ENCODE results near the gene ZNF655. TPM values are rescaled to one million over a fixed set of nuclear protein-coding genes. Genes with fewer than 3 reads are reported as not detected.

Gene ZNF655
- total RNA-seq, 1 donor from 2014 or later: 62.8 TPM

GRCh38 chr7:99535667-99536066, 22.8 kb upstream of the ZNF655 start:
- Mint-ChIP-seq H3K27me3 (ENCODE audit: unreplicated experiment) (no peaks in the 10 kb centered on the region), H3K4me1 (ENCODE audit: unreplicated experiment) (no peaks in the 10 kb centered on the region), H3K4me3 (ENCODE audit: unreplicated experiment) (no peak overlapping the region), H3K9me3 (ENCODE audit: unreplicated experiment) (peaks cover 44% of the 10 kb centered on the region), H3K36me3 (ENCODE audit: unreplicated experiment) (peaks cover 35% of the 10 kb centered on the region), H3K27ac (ENCODE audit: unreplicated experiment) (no peak overlapping the region)
- DNase-seq (ENCODE audit: extremely low spot score, unreplicated experiment): no peak
- TF ChIP-seq CTCF (IDR thresholded peaks at IDR 0.05): no peak

GRCh38 chr7:99539213-99539811, 19.1 kb upstream of the ZNF655 start:
- Mint-ChIP-seq H3K27me3 (ENCODE audit: unreplicated experiment) (no peaks in the 10 kb centered on the region), H3K9me3 (ENCODE audit: unreplicated experiment) (peaks cover 28% of the 10 kb centered on the region), H3K27ac (ENCODE audit: unreplicated experiment) (no peak overlapping the region), H3K4me3 (ENCODE audit: unreplicated experiment) (no peak overlapping the region), H3K4me1 (ENCODE audit: unreplicated experiment) (no peaks in the 10 kb centered on the region), H3K36me3 (ENCODE audit: unreplicated experiment) (peaks cover 18% of the 10 kb centered on the region)
- TF ChIP-seq CTCF (IDR thresholded peaks at IDR 0.05): no peak
- no peak for DNase-seq (ENCODE audit: extremely low spot score, unreplicated experiment)

- peaks cover 28% of the 10 kb centered on the region for H3K9me3 Mint-ChIP-seq (ENCODE audit: unreplicated experiment)
- no peaks in the 10 kb centered on the region for H3K27me3 Mint-ChIP-seq (ENCODE audit: unreplicated experiment)
- H3K27ac Mint-ChIP-seq (ENCODE audit: unreplicated experiment): no peak overlapping the region
- no peaks in the 10 kb centered on the region for H3K4me1 Mint-ChIP-seq (ENCODE audit: unreplicated experiment)
- H3K4me3 Mint-ChIP-seq (ENCODE audit: unreplicated experiment): no peak overlapping the region
- no peak for DNase-seq (ENCODE audit: extremely low spot score, unreplicated experiment)
- H3K36me3 Mint-ChIP-seq (ENCODE audit: unreplicated experiment): peaks cover 17% of the 10 kb centered on the region
- TF ChIP-seq CTCF (IDR thresholded peaks at IDR 0.05): no peak
These were observed 17.9 kb upstream of the ZNF655 start for GRCh38 chr7:99540542-99540941.

GRCh38 chr7:99541212-99541611, 17.2 kb upstream of the ZNF655 start:
- Mint-ChIP-seq H3K36me3 (ENCODE audit: unreplicated experiment) (peaks cover 17% of the 10 kb centered on the region), H3K4me1 (ENCODE audit: unreplicated experiment) (no peaks in the 10 kb centered on the region), H3K9me3 (ENCODE audit: unreplicated experiment) (peaks cover 28% of the 10 kb centered on the region), H3K27me3 (ENCODE audit: unreplicated experiment) (no peaks in the 10 kb centered on the region), H3K4me3 (ENCODE audit: unreplicated experiment) (no peak overlapping the region), H3K27ac (ENCODE audit: unreplicated experiment) (no peak overlapping the region)
- TF ChIP-seq CTCF (IDR thresholded peaks at IDR 0.05): no peak
- no peak for DNase-seq (ENCODE audit: extremely low spot score, unreplicated experiment)

GRCh38 chr7:99543081-99543671, 15.3 kb upstream of the ZNF655 start:
- no peak for TF ChIP-seq CTCF (IDR thresholded peaks at IDR 0.05)
- Mint-ChIP-seq H3K27ac (ENCODE audit: unreplicated experiment) (no peak overlapping the region), H3K9me3 (ENCODE audit: unreplicated experiment) (peaks cover 28% of the 10 kb centered on the region), H3K36me3 (ENCODE audit: unreplicated experiment) (peaks cover 30% of the 10 kb centered on the region), H3K27me3 (ENCODE audit: unreplicated experiment) (no peaks in the 10 kb centered on the region), H3K4me1 (ENCODE audit: unreplicated experiment) (no peaks in the 10 kb centered on the region), H3K4me3 (ENCODE audit: unreplicated experiment) (no peak overlapping the region)
- no peak for DNase-seq (ENCODE audit: extremely low spot score, unreplicated experiment)
